ENCODE measurements around the gene CARD14.

DNA sequence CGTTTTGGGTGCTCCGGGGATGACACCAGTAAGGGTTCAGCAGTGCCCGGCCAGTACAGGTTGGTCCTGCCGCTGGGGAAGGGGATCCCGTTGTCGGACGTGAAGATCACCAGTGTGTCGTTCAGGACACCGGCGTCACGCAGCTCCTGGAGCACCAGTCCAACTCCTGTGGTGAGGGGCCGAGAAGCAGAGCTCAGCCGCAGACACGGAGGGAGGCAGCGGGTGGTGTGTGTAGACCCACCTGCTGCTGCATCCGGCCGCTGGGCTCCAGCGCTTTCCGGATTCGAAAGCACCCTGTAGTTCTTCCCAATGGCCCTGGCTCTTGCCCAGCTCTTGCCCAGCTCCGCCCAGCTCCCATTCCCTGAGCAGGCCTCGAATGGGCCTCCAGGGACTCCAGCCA, 42.3 kb downstream of the CARD14 start:
- TF ChIP-seq, protein P1, sequence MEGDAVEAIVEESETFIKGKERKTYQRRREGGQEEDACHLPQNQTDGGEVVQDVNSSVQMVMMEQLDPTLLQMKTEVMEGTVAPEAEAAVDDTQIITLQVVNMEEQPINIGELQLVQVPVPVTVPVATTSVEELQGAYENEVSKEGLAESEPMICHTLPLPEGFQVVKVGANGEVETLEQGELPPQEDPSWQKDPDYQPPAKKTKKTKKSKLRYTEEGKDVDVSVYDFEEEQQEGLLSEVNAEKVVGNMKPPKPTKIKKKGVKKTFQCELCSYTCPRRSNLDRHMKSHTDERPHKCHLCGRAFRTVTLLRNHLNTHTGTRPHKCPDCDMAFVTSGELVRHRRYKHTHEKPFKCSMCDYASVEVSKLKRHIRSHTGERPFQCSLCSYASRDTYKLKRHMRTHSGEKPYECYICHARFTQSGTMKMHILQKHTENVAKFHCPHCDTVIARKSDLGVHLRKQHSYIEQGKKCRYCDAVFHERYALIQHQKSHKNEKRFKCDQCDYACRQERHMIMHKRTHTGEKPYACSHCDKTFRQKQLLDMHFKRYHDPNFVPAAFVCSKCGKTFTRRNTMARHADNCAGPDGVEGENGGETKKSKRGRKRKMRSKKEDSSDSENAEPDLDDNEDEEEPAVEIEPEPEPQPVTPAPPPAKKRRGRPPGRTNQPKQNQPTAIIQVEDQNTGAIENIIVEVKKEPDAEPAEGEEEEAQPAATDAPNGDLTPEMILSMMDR (conservative IDR thresholded peaks at IDR 0.05; ENCODE audit: low read depth, low read length), result no peak
- no peak for TF ChIP-seq EZH2 (IDR thresholded peaks at IDR 0.05; ENCODE audit: borderline replicate concordance, low read depth, low read length, poor library complexity, severe bottlenecking)
